B cell (primary cell): Measurements from ENCODE around the gene CD300LB.

Experiments
- CTCF ChIP-seq: fragments of 200-600 bp; IDR thresholded peaks from one replicate; pipeline ENCODE4 v1.8.0; 2022; ENCODE audit warnings: antibody characterized with exemption, mild to moderate bottlenecking
- EZH2 ChIP-seq: IDR thresholded peaks from 2 replicates; pipeline ENCODE4 v1.6.1; 2012; ENCODE audit warnings: borderline replicate concordance, low read depth, mild to moderate bottlenecking, moderate library complexity, low read length; ENCODE audit not compliant: insufficient read depth, poor library complexity, severe bottlenecking

GRCh38 chr17:74573169-74573568 is 41.9 kb upstream of the CD300LB start:
- TF ChIP-seq CTCF (no peak), EZH2 (no peak)
